Mesenchymal stem cell (in vitro differentiated cells and primary cell): ENCODE measurements around the gene RPL37A.

Experiments
- DNase-seq: peaks from one replicate; pipeline ENCODE4 v3.0.0-alpha.2; 2013
- H2AFZ ChIP-seq: one replicate; pipeline ENCODE4 v1.6.1; 2013; ENCODE audit warnings: low read depth, mild to moderate bottlenecking, control low read depth, inconsistent platforms, low read length, moderate library complexity
- H2AK5ac ChIP-seq: 2 replicates; pipeline ENCODE4 v1.6.1; 2013; ENCODE audit warnings: low read length, moderate library complexity, mild to moderate bottlenecking, inconsistent platforms; ENCODE audit not compliant: severe bottlenecking
- H2BK120ac ChIP-seq: one replicate; pipeline ENCODE4 v1.6.1; 2013; ENCODE audit warnings: low read depth, mild to moderate bottlenecking, inconsistent platforms, low read length, moderate library complexity
- H2BK12ac ChIP-seq, 2 experiments: one replicate each; pipeline ENCODE4 v1.6.1; 2013; ENCODE audit warnings: inconsistent platforms in 2 of 2, low read length in 2 of 2, mild to moderate bottlenecking in 2 of 2, moderate library complexity in 2 of 2, control low read depth in 1 of 2
- H2BK15ac ChIP-seq: one replicate; pipeline ENCODE4 v1.6.1; 2013; ENCODE audit warnings: mild to moderate bottlenecking, low read depth, inconsistent platforms; ENCODE audit not compliant: poor library complexity, severe bottlenecking
- H2BK5ac ChIP-seq: 2 replicates; pipeline ENCODE4 v1.6.1; 2013; ENCODE audit warnings: low read depth, mild to moderate bottlenecking, low read length, control low read depth, inconsistent platforms; ENCODE audit not compliant: poor library complexity, severe bottlenecking
- H3K14ac ChIP-seq, 2 experiments: one replicate each; pipeline ENCODE4 v1.6.1; 2013; ENCODE audit warnings: inconsistent platforms in 2 of 2, low read length in 2 of 2, control low read depth in 1 of 2, mild to moderate bottlenecking in 1 of 2, moderate library complexity in 1 of 2
- H3K18ac ChIP-seq, 2 experiments: one replicate each; pipeline ENCODE4 v1.6.1; 2013; ENCODE audit warnings: inconsistent platforms in 2 of 2, low read length in 2 of 2, control low read depth in 1 of 2, low read depth in 1 of 2, mild to moderate bottlenecking in 1 of 2
- H3K23ac ChIP-seq, 2 experiments: one replicate each; pipeline ENCODE4 v1.6.1; 2013; ENCODE audit warnings: inconsistent platforms in 2 of 2, low read length in 2 of 2, mild to moderate bottlenecking in 2 of 2, moderate library complexity in 2 of 2, control low read depth in 1 of 2
- H3K27ac ChIP-seq: 2 replicates; pipeline ENCODE4 v1.5.1; 2013; ENCODE audit warnings: mild to moderate bottlenecking, moderate library complexity, low read length, control low read depth, inconsistent platforms; ENCODE audit not compliant: poor library complexity, severe bottlenecking
- H3K27me3 ChIP-seq, 2 experiments: 2 replicates each; pipeline versions ENCODE4 v1.6.1 to v1.7.0; 2013; ENCODE audit warnings: low read length in 2 of 2, mild to moderate bottlenecking in 2 of 2, moderate library complexity in 2 of 2, control low read depth in 1 of 2, inconsistent platforms in 1 of 2; ENCODE audit not compliant: control insufficient read depth in 1 of 2, insufficient read depth in 1 of 2
- H3K36me3 ChIP-seq, 2 experiments: 2 replicates each; pipeline versions ENCODE4 v1.6.1 to v1.7.0; 2013; ENCODE audit warnings: low read length in 2 of 2, control low read depth in 1 of 2, inconsistent platforms in 1 of 2, low read depth in 1 of 2, mild to moderate bottlenecking in 1 of 2; ENCODE audit not compliant: insufficient read depth in 2 of 2, control insufficient read depth in 1 of 2
- H3K4ac ChIP-seq, 2 experiments: one replicate each; pipeline ENCODE4 v1.6.1; 2013; ENCODE audit warnings: inconsistent platforms in 2 of 2, low read length in 2 of 2, mild to moderate bottlenecking in 2 of 2, moderate library complexity in 2 of 2, control low read depth in 1 of 2, low read depth in 1 of 2
- H3K4me1 ChIP-seq: 2 replicates; pipeline ENCODE4 v1.6.1; 2013; ENCODE audit warnings: low read depth, low read length, control low read depth; ENCODE audit not compliant: control insufficient read depth, insufficient read depth
- H3K4me2 ChIP-seq: 2 replicates; pipeline ENCODE4 v1.6.1; 2013; ENCODE audit warnings: low read length, mild to moderate bottlenecking, inconsistent platforms; ENCODE audit not compliant: poor library complexity, severe bottlenecking
- H3K4me3 ChIP-seq, 2 experiments: 2 replicates each; pipeline versions ENCODE4 v1.5.1 to v1.7.0; 2013; ENCODE audit warnings: low read length in 2 of 2, mild to moderate bottlenecking in 2 of 2, control low read depth in 1 of 2, low read depth in 1 of 2; ENCODE audit not compliant: insufficient read depth in 1 of 2
- H3K79me1 ChIP-seq: replicated peaks from 2 replicates; pipeline ENCODE4 v1.6.1; 2013; ENCODE audit warnings: mild to moderate bottlenecking, control low read depth, low read length, inconsistent platforms; ENCODE audit not compliant: poor library complexity, severe bottlenecking
- H3K9ac ChIP-seq: 2 replicates; pipeline ENCODE4 v1.7.0; 2013; ENCODE audit warnings: mild to moderate bottlenecking, low read length, moderate library complexity
- H3K9me3 ChIP-seq: 2 replicates; pipeline ENCODE4 v1.7.0; 2013; ENCODE audit warnings: mild to moderate bottlenecking, low read length; ENCODE audit not compliant: control insufficient read depth
- H4K8ac ChIP-seq: one replicate; pipeline ENCODE4 v1.6.1; 2013; ENCODE audit warnings: inconsistent platforms, mild to moderate bottlenecking, low read length, moderate library complexity
- H4K91ac ChIP-seq: one replicate; pipeline ENCODE4 v1.6.1; 2013; ENCODE audit warnings: mild to moderate bottlenecking, low read length, inconsistent platforms
- WGBS: methylation state at CpG from one replicate; pipeline ENCODE4 v1.1.7; 2013; ENCODE audit warnings: mixed read lengths; 5-methylcytosine and 5-hydroxymethylcytosine counted together

RPL37A gene

DNA sequence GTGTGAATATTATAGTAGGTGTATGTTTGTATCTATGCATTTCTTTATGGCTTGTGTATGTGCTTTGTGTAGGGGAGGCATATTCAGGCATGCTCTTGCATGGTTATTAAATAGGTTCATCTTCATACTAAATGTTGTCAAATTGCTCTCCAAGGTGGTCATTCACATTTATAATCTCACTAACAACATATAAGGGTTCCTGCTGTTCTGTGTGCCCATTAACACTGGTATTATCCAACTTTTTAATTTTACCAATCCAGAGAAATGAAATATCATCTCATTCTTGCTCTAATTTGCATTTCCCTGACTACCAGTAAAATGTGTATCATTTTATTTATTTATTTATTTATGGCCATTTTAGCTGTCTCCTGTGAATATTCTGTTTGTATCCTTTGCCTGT is 29.0 kb upstream of the RPL37A start:
- Histone ChIP-seq H3K18ac (no peak overlapping the region), H4K91ac (no peak overlapping the region), H2AFZ (no peak overlapping the region), H3K4me2 (no peak overlapping the region), H3K4me3 (no peak overlapping the region), H3K27ac (no peak overlapping the region), H2BK12ac (no peak overlapping the region), H2BK15ac (no peak overlapping the region), H3K23ac (no peak overlapping the region), H3K14ac (no peak overlapping the region), H3K9me3 (no peaks in the 10 kb centered on the region), H3K4me1 (no peaks in the 10 kb centered on the region), H3K4ac (no peak overlapping the region), H2BK5ac (no peak overlapping the region), H3K9ac (no peak overlapping the region), H3K27me3 (no peaks in the 10 kb centered on the region), H4K8ac (no peak overlapping the region), H3K36me3 (peaks cover 23 to 49% of the 10 kb centered on the region in 2 experiments), H3K79me1 (no peaks in the 10 kb centered on the region), H2BK120ac (no peak overlapping the region), H2AK5ac (no peak overlapping the region)
- DNase-seq: no peak

DNA sequence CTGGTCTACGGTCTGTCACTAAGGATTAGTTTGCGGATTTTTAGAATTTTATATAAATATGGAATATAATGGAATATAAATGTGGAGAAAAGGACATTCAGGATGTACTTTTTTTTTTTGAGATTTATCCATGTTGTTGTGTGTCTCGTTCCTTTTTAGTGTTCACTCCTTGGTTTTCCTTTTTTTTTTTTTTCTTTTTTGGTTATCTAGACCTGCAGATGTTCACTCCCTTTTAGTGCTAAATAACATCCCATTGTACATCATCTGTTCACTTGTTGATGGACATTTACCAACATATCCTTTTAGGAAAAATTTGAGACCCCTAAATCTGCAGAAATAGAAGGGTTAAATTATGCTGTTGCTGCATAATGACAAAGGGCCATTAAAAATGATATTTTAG is 25.5 kb upstream of the RPL37A start:
- H2BK120ac ChIP-seq: no peak overlapping the region

DNA sequence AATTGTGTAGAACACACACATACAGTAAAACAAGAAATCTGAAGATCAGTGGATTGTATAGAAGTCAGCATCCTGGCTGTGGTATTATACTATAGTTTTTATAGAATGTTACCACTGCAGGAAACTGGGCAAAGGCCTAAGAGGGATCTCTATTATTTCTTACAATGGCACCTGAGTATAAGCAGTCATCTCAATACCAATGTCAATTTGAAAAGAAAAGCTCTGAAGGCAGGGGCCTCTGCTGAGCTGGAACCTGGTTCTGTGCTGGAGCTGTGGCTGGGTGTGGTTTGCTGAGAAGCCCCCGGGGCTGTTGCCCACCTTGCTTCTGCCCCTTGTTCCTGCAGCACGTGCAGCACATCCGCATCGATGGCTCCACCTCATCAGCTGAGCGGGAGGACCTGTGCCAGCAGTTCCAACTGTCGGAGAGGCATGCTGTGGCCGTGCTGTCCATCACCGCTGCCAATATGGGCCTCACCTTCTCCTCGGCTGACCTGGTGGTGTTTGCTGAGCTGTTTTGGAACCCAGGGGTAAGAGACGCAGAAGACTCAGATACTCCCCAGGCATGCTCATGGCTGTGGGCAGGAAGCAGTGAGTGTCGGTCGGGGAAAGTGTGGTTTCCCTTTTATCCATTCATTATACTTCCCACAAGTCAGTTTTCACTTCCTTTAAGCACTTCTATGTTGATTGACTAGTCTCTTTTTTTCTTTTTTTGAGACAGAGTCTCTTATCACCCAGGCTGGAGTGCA is 23.5 kb upstream of the RPL37A start:
- 93% methylated on average over 10 of the region's 12 CpGs for WGBS
- Histone ChIP-seq H2BK12ac (no peak overlapping the region), H2AK5ac (no peak overlapping the region), H3K36me3 (peaks cover 33 to 63% of the 10 kb centered on the region in 2 experiments), H2BK5ac (no peak overlapping the region), H3K79me1 (no peaks in the 10 kb centered on the region), H3K27ac (no peak overlapping the region), H2BK120ac (no peak overlapping the region), H2AFZ (no peak overlapping the region), H4K91ac (peak overlapping the region; percentile 66), H3K9me3 (no peaks in the 10 kb centered on the region), H3K4me2 (no peak overlapping the region), H2BK15ac (no peak overlapping the region), H3K23ac (no peak overlapping the region), H3K9ac (no peak overlapping the region), H3K4ac (no peak overlapping the region), H3K27me3 (no peaks in the 10 kb centered on the region), H3K4me1 (peaks cover 4% of the 10 kb centered on the region), H4K8ac (no peak overlapping the region), H3K4me3 (peak overlapping the region in 1 of 2 experiments; percentile 34), H3K18ac (no peak overlapping the region), H3K14ac (no peak overlapping the region)
- DNase-seq: no peak

More for the DNA sequence above, 25.5 kb upstream of the RPL37A start:
- Histone ChIP-seq H3K4me1 (peaks cover 2% of the 10 kb centered on the region), H3K4me2 (no peak overlapping the region), H3K79me1 (no peaks in the 10 kb centered on the region), H3K4me3 (no peak overlapping the region), H4K91ac (no peak overlapping the region), H3K18ac (no peak overlapping the region), H3K27ac (no peak overlapping the region), H3K27me3 (no peaks in the 10 kb centered on the region), H2BK15ac (no peak overlapping the region), H3K23ac (no peak overlapping the region), H3K9ac (no peak overlapping the region), H3K36me3 (peaks cover 27 to 55% of the 10 kb centered on the region in 2 experiments), H2BK5ac (no peak overlapping the region), H2AK5ac (no peak overlapping the region), H2AFZ (no peak overlapping the region), H3K14ac (no peak overlapping the region), H3K4ac (no peak overlapping the region), H4K8ac (no peak overlapping the region), H3K9me3 (no peaks in the 10 kb centered on the region), H2BK12ac (no peak overlapping the region)
- DNase-seq: no peak
- WGBS: 100% methylated on average over 1 of the region's 3 CpGs

DNA sequence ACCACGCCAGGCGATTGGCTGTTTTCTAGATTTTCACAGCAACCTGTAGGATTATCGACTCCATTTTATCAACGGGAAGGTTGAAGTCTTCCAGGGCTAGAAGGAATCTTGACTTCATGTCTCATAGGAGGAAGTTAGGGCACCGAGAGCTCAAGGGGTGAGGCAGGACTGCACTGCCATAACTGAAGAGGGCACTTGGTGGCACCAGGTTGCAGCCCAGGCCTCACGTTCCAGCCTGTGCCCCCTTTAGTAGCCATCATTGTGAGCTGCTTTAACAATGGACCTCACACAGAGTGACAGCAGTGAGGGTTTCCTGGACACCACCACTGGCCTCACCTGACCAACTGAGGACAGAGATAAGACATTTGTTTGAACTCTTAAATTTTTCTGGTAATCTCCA is 22.9 kb upstream of the RPL37A start:
- Histone ChIP-seq H4K91ac (no peak overlapping the region), H3K4me1 (peaks cover 4% of the 10 kb centered on the region), H3K27ac (no peak overlapping the region), H3K9me3 (no peaks in the 10 kb centered on the region), H3K4me3 (no peak overlapping the region), H3K27me3 (no peaks in the 10 kb centered on the region), H2BK15ac (no peak overlapping the region), H3K23ac (no peak overlapping the region), H3K4me2 (no peak overlapping the region), H3K18ac (no peak overlapping the region), H3K4ac (no peak overlapping the region), H3K9ac (no peak overlapping the region), H2BK120ac (no peak overlapping the region), H3K79me1 (no peaks in the 10 kb centered on the region), H2BK5ac (no peak overlapping the region), H2AK5ac (no peak overlapping the region), H4K8ac (no peak overlapping the region), H2BK12ac (no peak overlapping the region), H3K14ac (no peak overlapping the region), H3K36me3 (peaks cover 29 to 68% of the 10 kb centered on the region in 2 experiments), H2AFZ (no peak overlapping the region)
- 96% methylated on average over 6 of the region's 6 CpGs for WGBS
- no peak for DNase-seq
